HG02642 (cell line): ENCODE measurements around the gene PARP4.
"Not testable (repeated sequence)": the region's sequence is repeated elsewhere in the genome, so short reads cannot be mapped to it uniquely, and the experiment has no call there.

Experiments
- ATAC-seq: cut with Tn5 transposase; IDR thresholded peaks from one replicate; pipeline ENCODE4 v1.9.1; 2021; ENCODE audit warnings: mild to moderate bottlenecking; ENCODE audit not compliant: unreplicated experiment, poor library complexity

Gene PARP4

DNA sequence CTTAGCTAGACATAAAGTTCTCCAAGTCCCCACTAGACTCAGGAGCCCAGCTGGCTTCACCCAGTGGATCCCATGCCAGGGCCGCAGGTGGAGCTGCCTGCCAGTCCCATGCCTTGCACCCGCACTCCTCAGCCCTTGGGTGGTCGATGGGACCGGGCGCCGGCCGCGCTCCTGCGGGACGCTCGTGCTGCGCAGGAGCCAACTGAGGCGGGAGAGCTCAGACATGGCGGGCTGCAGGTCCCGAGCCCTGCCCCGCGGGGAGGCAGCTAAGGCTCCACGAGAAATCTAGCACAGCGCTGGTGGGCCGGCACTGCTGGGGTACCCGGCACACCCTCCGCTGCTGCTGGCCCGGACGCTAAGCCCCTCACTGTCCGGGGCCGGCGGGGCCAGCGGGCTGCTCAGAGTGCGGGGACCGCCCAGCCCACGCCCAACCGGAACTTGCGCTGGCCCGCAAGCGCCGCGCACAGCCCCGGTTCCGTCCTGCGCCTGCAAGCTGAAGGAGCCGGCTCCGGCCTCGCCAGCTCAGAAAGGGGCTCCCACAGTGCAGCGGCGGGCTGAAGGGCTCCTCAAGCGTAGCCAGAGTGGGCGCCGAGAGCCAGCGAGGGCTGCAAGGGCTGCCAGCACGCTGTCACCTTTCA is 5.8 kb downstream of the PARP4 start:
- ATAC-seq, result no peak

DNA sequence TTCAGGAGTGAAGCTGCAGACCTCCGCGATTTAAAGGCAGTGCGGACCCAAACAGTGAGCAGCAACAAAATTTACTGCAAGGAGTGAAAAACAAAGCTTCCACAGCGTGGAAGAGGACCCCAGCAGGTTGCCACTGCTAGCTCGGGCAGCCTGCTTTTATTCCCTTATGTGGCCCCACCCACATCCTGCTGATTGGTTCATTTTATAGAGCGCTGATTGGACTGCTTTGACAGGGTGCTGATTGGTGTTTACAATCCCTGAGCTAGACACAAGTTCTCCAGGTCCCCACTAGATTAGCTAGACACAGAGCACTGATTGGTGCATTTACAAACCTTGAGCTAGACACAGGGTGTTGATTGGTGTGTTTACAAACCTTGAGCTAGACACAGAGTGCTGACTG is 6.3 kb downstream of the PARP4 start:
- ATAC-seq, result not testable (repeated sequence)

DNA sequence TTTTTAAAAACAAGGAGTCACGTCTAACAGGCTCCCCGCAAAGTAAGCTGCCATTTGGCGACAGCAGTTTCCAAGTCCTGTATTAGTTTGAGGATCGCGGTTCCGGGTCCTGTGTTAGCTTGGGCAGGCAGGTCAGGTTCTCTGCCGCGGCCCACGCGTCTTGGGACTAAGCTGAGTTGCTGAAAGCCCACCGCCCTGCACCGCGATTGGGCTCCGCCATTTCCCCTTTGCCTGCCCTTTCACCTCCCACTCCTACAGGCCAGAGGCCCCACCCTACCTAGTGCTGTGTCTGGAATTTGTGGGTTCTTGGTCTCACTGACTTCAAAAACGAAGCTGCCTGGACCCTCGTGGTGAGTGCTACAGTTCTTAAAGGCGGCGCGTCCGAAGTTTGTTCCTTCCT is 6.8 kb downstream of the PARP4 start:
- no peak for ATAC-seq

DNA sequence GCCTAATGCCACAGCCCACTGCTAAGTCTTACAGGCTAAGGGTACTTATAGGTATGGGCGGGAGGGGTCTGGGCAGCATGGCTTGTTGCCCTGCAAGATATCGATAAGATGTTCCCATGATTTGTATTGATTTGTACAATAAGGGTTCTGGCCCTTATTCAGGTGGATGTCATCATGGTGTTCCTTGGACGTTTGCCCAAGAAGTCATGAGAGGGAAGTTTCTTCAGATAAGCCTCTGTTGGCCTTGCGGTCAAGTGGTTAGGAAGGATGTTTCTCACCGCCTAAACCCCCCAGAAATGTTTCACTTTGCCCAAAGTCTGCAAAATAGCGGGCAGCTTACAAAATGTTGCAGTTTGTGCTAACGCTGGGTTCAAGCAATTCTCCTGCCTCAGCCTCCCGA is 7.3 kb downstream of the PARP4 start:
- ATAC-seq, result no peak

DNA sequence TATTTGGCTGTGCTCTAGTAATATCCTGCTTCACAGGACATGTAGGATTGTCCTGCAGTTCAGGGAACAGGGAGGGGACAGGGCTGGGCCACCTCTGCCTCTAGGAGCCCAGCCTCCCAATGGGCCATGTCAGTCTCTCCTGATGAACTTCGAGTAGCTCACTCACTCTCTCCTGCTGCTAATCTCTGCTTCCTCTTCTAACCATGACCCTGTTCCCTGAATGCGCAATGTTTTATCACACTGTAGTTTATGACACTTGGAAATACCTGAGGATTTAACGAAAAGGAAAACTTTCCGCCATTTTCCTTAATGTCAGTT is 9.2 kb downstream of the PARP4 start:
- ATAC-seq, result no peak

DNA sequence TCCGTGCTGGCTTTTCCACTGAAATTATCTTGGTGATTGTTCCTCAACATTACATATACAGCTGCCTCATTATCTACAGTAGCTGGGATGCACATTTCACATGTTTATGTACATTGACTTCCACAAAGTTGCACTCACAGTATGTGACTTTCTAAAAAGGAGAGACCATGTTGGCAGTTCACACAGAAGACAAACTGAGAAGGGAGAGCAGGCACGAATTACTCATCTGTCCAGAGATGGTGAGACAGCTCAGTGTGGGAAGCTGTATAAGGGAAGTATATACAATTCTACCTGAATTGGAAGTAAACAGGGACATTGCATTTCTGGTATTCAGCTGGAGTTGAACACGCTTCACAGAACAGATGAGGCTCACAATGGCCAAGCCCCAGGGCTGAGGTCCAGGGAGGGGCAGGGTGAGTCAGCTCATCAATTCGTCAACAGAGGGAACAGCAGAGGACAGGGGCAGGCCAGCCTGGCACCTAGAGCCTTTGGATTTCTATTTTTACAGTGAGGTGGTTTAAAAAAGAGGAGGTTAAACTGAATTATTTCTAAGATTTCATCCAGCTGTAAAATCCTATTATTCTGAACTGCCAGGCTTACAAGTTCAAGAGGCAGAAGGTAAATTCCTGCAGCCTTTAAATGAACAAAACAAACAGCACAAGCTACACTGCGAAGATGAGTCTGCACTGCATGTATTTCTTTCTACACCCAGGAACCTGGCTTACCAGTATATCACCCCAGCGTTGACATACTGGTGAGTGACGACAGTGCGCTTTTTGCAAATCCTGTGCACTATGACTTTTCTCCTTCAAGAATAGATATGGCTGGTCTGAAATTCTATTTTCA is 9.8 kb downstream of the PARP4 start:
- no peak for ATAC-seq

DNA sequence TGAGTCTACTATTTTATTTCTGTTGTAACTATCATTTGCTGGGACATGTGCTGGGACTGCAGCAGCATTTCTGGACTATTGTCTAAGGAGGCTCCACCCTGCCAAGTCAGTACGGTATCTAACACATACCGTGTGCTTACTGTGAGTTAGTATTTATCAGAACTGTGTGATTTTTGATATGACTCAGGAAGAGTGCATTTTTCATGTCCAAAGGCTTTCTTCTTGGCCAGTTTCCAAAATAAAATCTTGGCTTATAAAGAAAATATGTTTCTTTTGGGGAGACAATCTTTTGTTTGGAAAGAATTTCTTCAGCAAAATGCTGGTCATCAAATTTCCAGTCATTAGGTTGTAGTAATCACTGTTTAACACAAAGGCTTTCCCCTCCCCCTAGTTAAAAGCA is 11.6 kb downstream of the PARP4 start:
- no peak for ATAC-seq

DNA sequence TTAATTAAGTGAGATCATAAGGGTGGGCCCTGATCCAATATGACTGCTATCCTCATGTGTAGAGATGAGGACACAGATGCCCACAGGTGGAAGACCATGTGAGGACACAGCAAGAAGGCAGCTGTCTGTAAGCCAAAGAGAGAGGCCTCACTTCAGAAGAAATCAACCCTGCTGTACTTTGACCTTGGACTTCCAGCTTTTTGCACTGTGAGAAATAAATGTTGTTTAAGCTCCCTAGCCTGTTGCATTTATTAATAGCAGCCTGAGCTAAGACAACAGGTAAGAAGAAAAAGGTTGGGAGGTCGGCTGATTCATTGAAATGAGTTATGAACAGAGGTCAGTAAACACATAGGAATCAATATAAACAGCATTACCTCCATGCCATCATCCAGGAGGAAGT is 14.8 kb downstream of the PARP4 start:
- no peak for ATAC-seq

DNA sequence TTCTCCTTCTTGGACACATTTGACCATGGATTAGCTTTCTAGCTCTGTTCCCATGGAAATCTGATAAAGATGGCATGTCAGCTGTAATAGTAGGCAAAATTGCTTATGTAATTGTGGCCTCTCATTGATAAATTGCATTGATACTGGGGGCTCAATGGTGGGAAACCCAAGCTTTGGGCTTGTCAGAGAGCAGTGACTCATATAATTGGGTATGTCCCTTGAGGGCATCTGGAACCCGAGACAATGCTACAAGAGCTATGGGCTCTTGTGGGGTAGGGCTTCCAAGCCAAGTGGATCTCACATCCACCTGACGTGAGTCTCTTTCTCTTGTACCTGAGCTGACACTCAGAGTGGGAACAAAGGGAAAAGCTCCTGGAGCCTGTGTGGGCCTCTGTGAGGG is 16.3 kb downstream of the PARP4 start:
- not testable (repeated sequence) for ATAC-seq

DNA sequence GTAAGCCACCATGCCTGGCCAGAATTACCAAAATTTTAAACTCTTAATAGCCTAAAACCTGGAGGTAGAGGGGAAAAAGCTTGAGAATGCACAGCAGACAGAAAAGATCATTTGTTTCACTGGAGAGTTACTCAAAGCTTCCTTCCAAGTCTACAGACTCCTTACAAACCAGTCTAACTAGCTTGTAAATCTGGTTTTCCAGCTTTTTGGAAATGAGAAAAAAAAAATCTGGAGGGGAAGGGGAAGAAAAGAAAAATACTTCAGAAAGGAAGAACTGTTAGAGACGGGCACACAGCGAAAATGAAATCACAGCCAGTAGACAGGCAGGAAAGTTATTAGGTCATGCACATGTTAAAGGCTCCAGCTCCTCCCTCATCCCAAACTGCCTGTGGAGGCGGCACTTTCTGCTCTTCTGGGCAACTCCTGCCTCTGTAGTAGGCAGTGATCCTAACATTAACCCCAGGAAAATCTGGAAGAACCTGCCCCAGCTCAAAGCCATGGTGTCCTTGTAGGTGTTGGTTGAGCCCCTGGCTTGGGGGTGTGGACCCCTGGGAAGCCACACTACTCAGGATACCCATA is 17.3 kb downstream of the PARP4 start:
- no peak for ATAC-seq

DNA sequence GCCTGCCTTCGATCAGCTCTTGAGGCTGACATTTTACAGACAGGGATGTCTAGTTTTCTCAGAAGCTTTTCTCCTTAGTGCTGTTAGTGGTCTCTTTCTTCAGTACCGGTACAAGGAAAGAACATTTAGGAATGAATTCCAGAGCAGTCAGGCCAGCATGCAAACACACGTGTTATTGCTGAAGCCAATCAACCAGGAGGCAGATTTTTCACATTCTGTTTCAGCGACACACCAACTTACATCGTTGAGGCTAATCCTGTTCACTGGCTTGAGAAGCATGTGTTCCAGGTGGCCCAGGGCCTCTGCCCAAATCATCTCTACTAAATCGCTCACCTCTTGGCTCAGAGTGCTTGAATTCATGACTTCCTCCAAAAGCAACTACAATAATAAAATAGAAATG is 19.2 kb downstream of the PARP4 start:
- ATAC-seq, result no peak

DNA sequence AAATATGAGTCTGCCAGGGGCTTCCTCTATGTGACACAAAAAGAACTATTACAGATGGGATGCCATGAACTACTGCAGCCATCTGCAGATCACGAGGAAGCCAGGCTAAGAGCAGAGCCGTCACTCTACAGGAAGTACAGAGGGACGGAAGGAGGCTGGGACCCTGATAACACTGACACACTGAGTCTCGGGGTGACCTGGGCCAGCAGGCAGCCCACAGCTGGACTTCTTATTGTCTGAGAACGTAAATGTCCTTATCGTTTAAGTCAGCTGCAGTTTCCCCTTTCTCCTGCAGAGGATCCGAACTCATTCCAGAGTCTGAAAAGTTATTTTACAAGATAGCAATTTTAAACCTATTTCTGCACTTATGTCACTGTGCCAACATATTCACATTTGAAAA is 20.7 kb downstream of the PARP4 start:
- no peak for ATAC-seq

DNA sequence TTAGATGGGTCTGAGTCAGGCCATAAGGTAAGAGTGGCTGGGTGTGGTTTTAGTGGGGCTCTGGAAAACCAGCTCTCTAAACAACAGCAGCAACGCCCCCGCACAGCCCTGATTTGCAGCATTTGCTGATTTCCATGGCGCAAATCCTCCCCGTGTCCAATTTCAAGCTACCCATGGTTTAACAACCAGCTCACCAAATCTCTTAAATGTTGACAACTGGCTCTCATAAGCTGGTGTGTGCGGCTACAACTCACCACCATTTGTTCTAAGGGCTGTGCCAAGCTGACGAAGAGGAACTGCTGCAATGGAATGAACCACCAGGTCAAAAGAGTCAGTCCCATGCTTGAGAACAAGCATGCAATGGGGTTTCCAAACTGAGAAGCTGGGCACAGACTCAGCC is 22.9 kb downstream of the PARP4 start:
- no peak for ATAC-seq

DNA sequence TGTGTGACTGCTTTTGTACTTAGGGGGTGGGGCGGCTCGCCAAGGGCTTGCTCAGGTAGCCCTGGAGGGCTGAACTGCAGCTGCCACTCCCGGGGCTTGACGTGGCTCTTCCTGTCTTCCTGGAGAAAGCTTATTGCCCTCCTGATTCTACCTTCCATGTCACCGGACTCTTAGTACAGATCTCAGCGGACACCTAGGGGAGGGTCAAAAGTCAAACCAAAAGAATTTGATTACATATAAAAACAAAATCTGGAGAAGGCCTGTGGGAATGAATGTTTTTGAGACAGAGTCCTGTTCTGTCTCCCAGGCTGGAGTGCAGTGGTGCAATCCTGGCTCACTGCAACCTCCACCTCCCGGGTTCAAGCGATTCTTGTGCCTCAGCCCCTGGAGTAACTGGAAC is 24.5 kb downstream of the PARP4 start:
- ATAC-seq, result not testable (repeated sequence)

DNA sequence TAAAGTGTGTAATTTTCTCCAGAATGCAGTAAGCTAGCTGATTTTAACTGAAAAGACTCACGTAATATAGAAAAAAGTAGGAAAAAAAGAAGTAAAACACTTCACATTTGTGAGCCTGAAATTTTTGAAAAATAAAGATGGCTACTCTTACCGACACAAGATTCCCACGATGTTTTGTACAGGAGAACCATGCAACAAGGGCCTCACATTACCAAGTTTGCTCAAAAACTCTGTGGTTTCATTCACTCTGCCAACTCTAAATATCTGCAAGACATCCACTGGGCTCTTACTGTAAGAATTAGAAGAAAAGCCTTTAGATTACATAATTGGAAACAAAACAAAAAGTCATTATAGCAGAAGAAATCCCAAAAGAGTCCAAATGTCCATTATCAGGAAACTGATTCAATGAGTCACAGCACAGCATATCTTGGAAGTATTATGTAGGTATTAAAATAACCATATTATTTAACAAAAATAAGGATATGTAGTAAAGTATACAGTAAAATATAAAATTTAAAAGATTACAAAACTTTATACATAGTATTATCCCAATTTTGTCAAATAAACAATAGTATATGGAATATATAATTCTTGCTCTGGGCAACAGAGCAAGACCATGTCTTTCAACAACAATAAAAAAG is 26.4 kb downstream of the PARP4 start:
- ATAC-seq, result not testable (repeated sequence)

DNA sequence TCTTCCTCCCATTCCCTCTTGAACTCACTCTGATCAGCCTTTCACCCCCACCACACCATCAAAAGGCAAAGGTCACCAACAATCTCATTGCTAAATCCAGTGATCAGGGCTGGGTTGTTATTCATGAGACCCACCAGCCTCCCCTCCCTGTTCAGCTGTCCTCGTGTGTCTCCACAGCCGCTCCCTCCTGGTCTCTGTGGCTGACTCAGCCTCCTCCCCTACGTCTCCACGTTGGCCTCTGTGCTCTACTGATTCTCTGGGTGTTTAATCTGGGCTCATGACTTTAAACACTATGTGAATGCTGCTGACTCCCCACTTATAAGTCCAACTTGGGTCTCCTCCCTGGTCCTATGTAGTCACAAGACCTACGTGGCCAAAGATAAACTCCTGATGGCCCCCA is 38.9 kb downstream of the PARP4 start:
- ATAC-seq, result no peak

DNA sequence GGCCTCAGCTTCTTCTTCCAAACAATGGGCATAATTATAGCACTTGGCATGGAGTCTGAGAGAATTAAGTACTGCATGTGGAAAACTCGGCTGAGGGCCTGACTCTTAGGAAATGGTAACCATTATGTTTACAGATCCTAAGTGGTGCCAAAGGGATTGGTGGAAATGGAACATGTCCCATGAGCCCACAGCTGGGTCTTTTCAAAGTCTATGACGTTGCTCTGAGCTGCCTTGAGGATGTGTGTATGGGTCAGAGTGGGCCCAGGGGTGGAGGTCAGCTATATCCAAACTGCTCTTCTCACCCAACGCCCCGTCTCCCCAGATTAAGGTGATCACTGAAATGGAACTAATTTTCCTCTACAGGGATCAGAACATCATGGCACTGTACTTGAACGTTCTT is 40.4 kb downstream of the PARP4 start:
- not testable (repeated sequence) for ATAC-seq

DNA sequence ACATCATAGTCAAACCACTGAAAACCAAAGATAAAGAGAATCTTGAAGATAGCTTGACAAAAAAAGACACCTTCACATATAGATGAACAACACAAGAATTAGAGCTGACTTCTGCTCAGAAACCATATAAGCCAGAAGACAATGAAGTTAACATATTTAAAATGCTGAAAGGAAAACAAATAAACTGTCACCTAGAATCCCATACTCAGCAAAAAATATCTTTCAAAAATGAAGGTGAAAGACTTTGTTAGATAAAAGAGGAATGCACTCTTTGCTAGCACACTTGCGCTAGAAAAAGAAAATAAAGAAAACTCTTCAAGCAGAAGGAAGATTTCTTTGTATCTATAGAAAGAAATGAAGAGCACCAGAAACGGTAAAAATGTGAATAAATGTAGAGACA is 49.5 kb downstream of the PARP4 start:
- ATAC-seq, result no peak

DNA sequence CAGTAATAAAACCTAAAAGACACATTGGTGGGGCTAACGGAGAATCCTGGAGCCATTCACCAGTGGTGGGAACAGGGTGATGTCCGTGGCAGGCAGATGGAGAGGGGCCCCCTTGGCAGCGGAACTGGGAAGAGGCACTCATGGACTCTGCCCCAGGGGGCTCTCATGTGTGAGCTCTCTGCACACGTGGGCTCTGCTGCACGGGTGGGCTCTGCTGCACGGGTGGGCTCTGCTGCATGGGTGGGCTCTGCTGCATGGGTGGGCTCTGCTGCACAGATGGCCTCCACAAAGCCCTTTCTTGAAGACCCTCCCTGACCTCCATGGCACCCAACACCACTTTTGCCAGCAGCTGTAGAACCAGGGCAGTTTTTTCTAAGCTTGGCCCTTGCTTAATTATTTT is 52.3 kb downstream of the PARP4 start:
- ATAC-seq, result no peak

DNA sequence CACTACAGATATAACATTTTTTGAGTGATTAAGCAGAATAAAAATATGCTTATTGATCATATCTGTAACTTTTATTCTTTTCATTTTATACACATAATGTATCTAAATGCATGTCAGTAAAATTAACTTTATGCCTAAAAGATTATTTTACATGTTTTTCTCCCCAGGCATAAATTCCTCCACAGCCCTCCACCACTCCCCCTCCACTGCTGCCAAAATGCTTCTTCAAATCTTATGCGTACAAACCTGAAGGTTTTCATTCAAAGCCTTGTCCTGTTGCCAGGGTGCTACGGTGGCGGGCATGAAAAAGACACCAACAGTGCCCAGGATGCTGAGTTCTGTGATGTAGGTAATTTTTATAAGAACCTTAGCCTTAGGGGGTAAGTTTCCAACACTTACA is 52.9 kb downstream of the PARP4 start:
- ATAC-seq, result no peak

DNA sequence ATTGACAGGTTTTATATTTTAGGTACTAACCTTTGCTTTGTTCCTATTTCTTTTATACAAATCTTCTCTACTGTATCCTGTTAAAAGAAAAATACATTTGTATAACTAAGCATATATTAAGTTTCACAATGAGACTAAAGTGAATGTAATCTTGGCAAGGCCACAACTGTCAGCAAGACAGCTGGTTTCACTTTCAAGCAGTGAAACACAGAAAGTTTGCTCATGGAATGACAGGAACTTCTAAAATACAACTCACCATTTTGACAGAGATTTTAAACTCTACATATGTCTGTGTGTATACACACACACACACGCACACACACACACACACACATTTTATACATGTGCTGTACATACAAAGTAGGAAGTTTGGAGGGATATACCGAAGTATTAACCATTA is 53.3 kb downstream of the PARP4 start:
- ATAC-seq, result peak; percentile 51
